Measurements from ENCODE around the gene GDAP2. TPM values are rescaled to one million over a fixed set of nuclear protein-coding genes. Genes with fewer than 3 reads are reported as not detected.

GDAP2 gene
- total and polyA plus RNA-seq, 2 of the 4 experiments (the other 2 are of a cell fraction), result 5.4 to 27.1 TPM

- H3K18ac ChIP-seq (ENCODE audit: low read depth, low read length), result no peak overlapping the region
- H2BK120ac ChIP-seq (ENCODE audit: low read depth, low read length), result peak overlapping the region; percentile 10; the same call in 1 of the 2 replicates
- no peak overlapping the region for H3K23ac ChIP-seq (ENCODE audit: low read depth, low read length)
- H3K36me3 ChIP-seq (ENCODE audit: control insufficient read depth, insufficient read depth, low read length), result no peaks in the 10 kb centered on the region
- dilution Hi-C loops (cut with HindIII; ENCODE audit: low sequenced_read_pairs, unreplicated experiment), result no loop called here
- H4K91ac ChIP-seq (ENCODE audit: insufficient read depth, low read depth, low read length), result no peak overlapping the region
- no peak for ATAC-seq (ENCODE audit: low read depth)
- CTCF ChIA-PET, result no interaction called here
- H3K9me3 ChIP-seq (ENCODE audit: control insufficient read depth, insufficient read depth, low read length), result no peaks in the 10 kb centered on the region
- no peak overlapping the region for H2AK9ac ChIP-seq (replicated peaks; ENCODE audit: low read depth, low read length, poor library complexity)
- DNase-seq, result no peak
- H2BK15ac ChIP-seq (ENCODE audit: low read depth, low read length), result no peak overlapping the region; the same call in 2 of the 3 replicates
- no peak for TF ChIP-seq POLR2A (IDR thresholded peaks at IDR 0.05; ENCODE audit: low read depth, low read length)
- TF ChIP-seq MAZ (IDR thresholded peaks at IDR 0.05; ENCODE audit: borderline replicate concordance, low read depth, low read length), result no peak
- TF ChIP-seq USF2 (IDR thresholded peaks at IDR 0.05; ENCODE audit: low read depth, low read length), result no peak
- TF ChIP-seq MXI1 (IDR thresholded peaks at IDR 0.05; ENCODE audit: borderline replicate concordance, low read depth, low read length), result no peak
- TF ChIP-seq CEBPB (IDR thresholded peaks at IDR 0.05; ENCODE audit: low read depth, low read length), result no peak
- no peak for TF ChIP-seq MAFK (IDR thresholded peaks at IDR 0.05; ENCODE audit: low read depth, low read length)
- no peak for TF ChIP-seq RCOR1 (IDR thresholded peaks at IDR 0.05; ENCODE audit: insufficient replicate concordance, low read length)
- no peak for TF ChIP-seq ELK1 (IDR thresholded peaks at IDR 0.05; ENCODE audit: borderline replicate concordance, low read depth, low read length)
- no peak for TF ChIP-seq RFX5 (IDR thresholded peaks at IDR 0.05; ENCODE audit: low read depth, low read length)
- TF ChIP-seq SMC3 (IDR thresholded peaks at IDR 0.05; ENCODE audit: low read depth, low read length), result no peak
- TF ChIP-seq RAD21 (IDR thresholded peaks at IDR 0.05; ENCODE audit: low read length), result no peak
- no peak for TF ChIP-seq FOS (IDR thresholded peaks at IDR 0.05; ENCODE audit: low read depth, low read length)
- TF ChIP-seq BHLHE40 (IDR thresholded peaks at IDR 0.05; ENCODE audit: low read depth, low read length), result no peak
- POLR2A ChIA-PET (ENCODE audit: unreplicated experiment), result interaction anchor here (0.6 kb wide), 1 partner anchor 31 kb away, joined by 3 read pairs; no protein-coding TSS in a partner anchor
- H3K14ac ChIP-seq (replicated peaks; ENCODE audit: low read depth, low read length), result no peak overlapping the region
- H2BK5ac ChIP-seq (ENCODE audit: low read depth, low read length, poor library complexity, severe bottlenecking), result no peak overlapping the region
- no peaks in the 10 kb centered on the region for H4K20me1 ChIP-seq (ENCODE audit: insufficient read depth, low read length)
- H2AK5ac ChIP-seq (ENCODE audit: low read depth, low read length), result no peak overlapping the region
- in situ Hi-C loops (cut with MboI; ENCODE audit: low sequenced_read_pairs), result no loop called here
- no peak overlapping the region for H3K4me2 ChIP-seq (ENCODE audit: low read depth, low read length)
- no TSS peak for BruUV-seq (replicated peaks)
- intact Hi-C loops (cut with micrococcal nuclease), result no loop called here
- no peak overlapping the region for H2AFZ ChIP-seq (replicated peaks; ENCODE audit: low read length, poor library complexity)
- no peak overlapping the region for H4K8ac ChIP-seq (ENCODE audit: low read depth in 2 of 2, low read length in 2 of 2)
- H3K4me3 ChIP-seq (ENCODE audit: insufficient read depth, low read depth, low read length), result no peak overlapping the region
- peaks cover 0 to 4% of the 10 kb centered on the region in 2 experiments; a peak in 2 of 4 replicates for H3K79me1 ChIP-seq (ENCODE audit: low read depth in 1 of 2, low read length in 2 of 2)
- no peak overlapping the region for H3K4ac ChIP-seq (ENCODE audit: low read depth, low read length)
- no peaks in the 10 kb centered on the region for H3K9me1 ChIP-seq (ENCODE audit: insufficient read depth, low read length)
- no peak overlapping the region for H3K27ac ChIP-seq (ENCODE audit: insufficient read depth, low read length)
- no peaks in the 10 kb centered on the region for H3K27me3 ChIP-seq (ENCODE audit: control insufficient read depth, insufficient read depth, low read length)
- no peak overlapping the region for H2BK20ac ChIP-seq (ENCODE audit: low read depth, low read length)
- no CpG with 5 or more reads among the region's 1 CpG for WGBS, 2 experiments (ENCODE audit: extremely low coverage in 2 of 2, insufficient read length in 1 of 2)
- H4K5ac ChIP-seq (ENCODE audit: low read depth, low read length), result no peak overlapping the region
- H3K4me1 ChIP-seq (ENCODE audit: control insufficient read depth, insufficient read depth, low read length), result peaks cover 8% of the 10 kb centered on the region; the same call in 1 of the 2 replicates
- no peak overlapping the region for H3K56ac ChIP-seq (ENCODE audit: extremely low read depth, insufficient read depth, low read length)
- H3K9ac ChIP-seq (ENCODE audit: low read depth, low read length), result no peak overlapping the region
These were observed 76.4 kb downstream of the GDAP2 start for GRCh38 chr1:117852853-117853553.
